OCI-LY7 (cell line): ENCODE results near the gene BCL2L11. TPM values are rescaled to one million over a fixed set of nuclear protein-coding genes. Genes with fewer than 3 reads are reported as not detected.

Experiments used
- BruUV-seq: library from RNA; stranded (reverse); fragments of 400-500 nt; replicated peaks from 2 replicates; lab custom pipeline; 2021; lab: Mats Ljungman, UMichigan
- CTCF ChIA-PET: fragments of 300-600 bp; sonication (Branson Sonifier 250); formaldehyde crosslinking; loops from one replicate; lab custom pipeline; 2022; ENCODE audit warnings: antibody characterized with exemption; ENCODE audit not compliant: unreplicated experiment; lab: Charles Lee
- POLR2A ChIA-PET: fragments of 300-600 bp; sonication (Branson Sonifier 250); formaldehyde crosslinking; loops from one replicate; lab custom pipeline; 2022; ENCODE audit warnings: antibody characterized with exemption; lab: Charles Lee
- DNase-seq: peaks from one replicate; pipeline ENCODE4 v3.0.0-alpha.2; 2015; ENCODE audit warnings: low spot score
- H2AFZ ChIP-seq: fragments of 200-600 bp; sonication (generic), shearing (Covaris generic); 2 replicates; pipeline ENCODE4 v1.6.1; 2014; ENCODE audit warnings: mild to moderate bottlenecking, antibody characterized with exemption, low read length, moderate library complexity
- H3K27ac ChIP-seq: fragments of 200-600 bp; sonication (generic); 2 replicates; pipeline ENCODE4 v1.5.1; 2014; ENCODE audit warnings: mixed run types, low read depth, mild to moderate bottlenecking, moderate library complexity, low read length, inconsistent platforms; ENCODE audit not compliant: poor library complexity, severe bottlenecking
- H3K36me3 ChIP-seq: fragments of 200-600 bp; sonication (generic); 2 replicates; pipeline ENCODE4 v1.6.1; 2014; ENCODE audit warnings: mild to moderate bottlenecking, antibody characterized with exemption, low read length, moderate library complexity, mixed read lengths; ENCODE audit not compliant: insufficient read depth
- H3K4me1 ChIP-seq: fragments of 200-600 bp; sonication (generic); 2 replicates; pipeline ENCODE4 v1.5.1; 2014; ENCODE audit warnings: mild to moderate bottlenecking, low read length; ENCODE audit not compliant: insufficient read depth, poor library complexity, severe bottlenecking
- H3K4me2 ChIP-seq: fragments of 200-600 bp; sonication (generic); 2 replicates; pipeline ENCODE4 v1.6.1; 2014; ENCODE audit warnings: mild to moderate bottlenecking, low read length
- H3K4me3 ChIP-seq: fragments of 200-600 bp; sonication (generic); 2 replicates; pipeline ENCODE4 v1.5.1; 2014; ENCODE audit warnings: mild to moderate bottlenecking, low read depth, low read length; ENCODE audit not compliant: poor library complexity, severe bottlenecking
- H3K79me2 ChIP-seq: fragments of 200-600 bp; sonication (generic); 2 replicates; pipeline ENCODE4 v1.6.1; 2016; ENCODE audit warnings: low read depth, mild to moderate bottlenecking, low read length, moderate library complexity, mixed read lengths; ENCODE audit not compliant: insufficient read depth
- H3K9me2 ChIP-seq: fragments of 200-600 bp; sonication (generic); 2 replicates; pipeline ENCODE4 v1.6.1; 2016; ENCODE audit warnings: mild to moderate bottlenecking, low read length, mixed read lengths; ENCODE audit not compliant: insufficient read depth
- H3K9me3 ChIP-seq: fragments of 200-600 bp; sonication (generic); 2 replicates; pipeline ENCODE4 v1.6.1; 2014; ENCODE audit warnings: mild to moderate bottlenecking, mixed run types, low read length, mixed read lengths
- H4K20me1 ChIP-seq: fragments of 200-600 bp; sonication (generic); 2 replicates; pipeline ENCODE4 v1.6.1; 2014; ENCODE audit warnings: mild to moderate bottlenecking, antibody characterized with exemption, low read length, moderate library complexity, mixed read lengths; ENCODE audit not compliant: insufficient read depth
- CTCF ChIP-seq: fragments of 200-600 bp; sonication (generic); conservative IDR thresholded peaks from 2 replicates; pipeline ENCODE4 v1.5.1; 2014; ENCODE audit warnings: mild to moderate bottlenecking, antibody characterized with exemption, low read length, moderate library complexity, mixed read lengths
- EZH2phosphoT487 ChIP-seq: fragments of 200-600 bp; sonication (generic); IDR thresholded peaks from 2 replicates; pipeline ENCODE4 v1.6.1; 2018; ENCODE audit warnings: low read depth, borderline replicate concordance, mild to moderate bottlenecking, mixed run types, antibody characterized with exemption, low read length, moderate library complexity, mixed read lengths
- intact Hi-C: fragments of 100-400 bp; cut with micrococcal nuclease; formaldehyde crosslinking; loops from one replicate; pipeline ENCODE4 v1.10.0; 2022; ENCODE audit not compliant: unreplicated experiment
- total RNA-seq, 2 experiments: library from RNA; depleted of rRNA in 1 of 2; stranded (reverse); fragments of >200 nt in 1 of 2; shearing (Covaris generic) in 1 of 2; gene quantifications; 2 replicates each; pipeline ENCODE4 v1.2.3, GENCODE V29; 2014 to 2022

Gene BCL2L11
- total RNA-seq, 2 experiments from 2014 or later, result 16.0 to 20.3 TPM

GRCh38 chr2:111148225-111148873 is 27.6 kb downstream of the BCL2L11 start:
- CTCF ChIA-PET, result no interaction called here
- BruUV-seq, result no TSS peak

GRCh38 chr2:111148925-111149324 is 28.2 kb downstream of the BCL2L11 start:
- intact Hi-C loops, result no loop called here
- H3K4me2 ChIP-seq, result no peak overlapping the region
- H3K27ac ChIP-seq, result no peak overlapping the region
- peaks cover 13% of the 10 kb centered on the region for H3K4me1 ChIP-seq
- no peaks in the 10 kb centered on the region for H3K9me3 ChIP-seq
- ChIA-PET POLR2A (interaction anchor here (1.0 to 2.1 kb wide), 3 partner anchors 8 to 45 kb away, joined by 3 to 7 read pairs (median 7); no protein-coding TSS in a partner anchor), CTCF (no interaction called here)
- H2AFZ ChIP-seq, result no peak overlapping the region
- DNase-seq, result no peak
- H3K4me3 ChIP-seq, result no peak overlapping the region
- H4K20me1 ChIP-seq, result peaks cover 23% of the 10 kb centered on the region
- TF ChIP-seq EZH2phosphoT487 (no peak), CTCF (no peak)
- H3K9me2 ChIP-seq, result no peaks in the 10 kb centered on the region
- BruUV-seq, result no TSS peak
- peaks cover 78% of the 10 kb centered on the region for H3K79me2 ChIP-seq
- H3K36me3 ChIP-seq, result peaks cover 99% of the 10 kb centered on the region

More at GRCh38 chr2:111148225-111148873, 27.6 kb downstream of the BCL2L11 start:
- Histone ChIP-seq H3K4me2 (no peak overlapping the region), H3K27ac (no peak overlapping the region), H3K9me3 (no peaks in the 10 kb centered on the region), H3K4me3 (no peak overlapping the region), H3K9me2 (no peaks in the 10 kb centered on the region), H3K4me1 (peaks cover 13% of the 10 kb centered on the region), H2AFZ (no peak overlapping the region), H4K20me1 (peaks cover 29% of the 10 kb centered on the region), H3K36me3 (peaks cover 99% of the 10 kb centered on the region), H3K79me2 (peaks cover 83% of the 10 kb centered on the region)
- TF ChIP-seq EZH2phosphoT487 (no peak), CTCF (no peak)
- DNase-seq, result no peak
- POLR2A ChIA-PET, result interaction anchor here (1.0 to 2.1 kb wide), 2 partner anchors 9 to 45 kb away, joined by 7 read pairs; no protein-coding TSS in a partner anchor
- intact Hi-C loops, result no loop called here

GRCh38 chr2:111149882-111150455 is 29.3 kb downstream of the BCL2L11 start:
- intact Hi-C loops, result no loop called here
- no peak for DNase-seq
- Histone ChIP-seq H3K4me2 (no peak overlapping the region), H3K9me3 (no peaks in the 10 kb centered on the region), H3K27ac (no peak overlapping the region), H3K4me3 (no peak overlapping the region), H4K20me1 (peaks cover 25% of the 10 kb centered on the region), H3K9me2 (no peaks in the 10 kb centered on the region), H2AFZ (no peak overlapping the region), H3K36me3 (peaks cover 99% of the 10 kb centered on the region), H3K4me1 (peaks cover 21% of the 10 kb centered on the region), H3K79me2 (peaks cover 71% of the 10 kb centered on the region)
- ChIA-PET POLR2A (interaction anchor here (1.2 kb wide), 1 partner anchor 11 kb away, joined by 3 read pairs; no protein-coding TSS in a partner anchor), CTCF (no interaction called here)
- no peak for TF ChIP-seq EZH2phosphoT487
- TF ChIP-seq CTCF, result no peak
- no TSS peak for BruUV-seq
